Measurements from ENCODE around the gene L3MBTL4.

- TF ChIP-seq CTCF (conservative IDR thresholded peaks at IDR 0.05) (no peak), EZH2 (IDR thresholded peaks at IDR 0.05; ENCODE audit: low read depth) (no peak)
These were observed 103.1 kb downstream of the L3MBTL4 start for GRCh38 chr18:6311456-6312215.
